Activated T-cell treated with anti-CD3 and anti-CD28 coated beads, Interleukin-2, amount 50 U/mL, for 72 hours (primary cell): ENCODE results near the gene UBE2F. TPM values are rescaled to one million over a fixed set of nuclear protein-coding genes. Genes with fewer than 3 reads are reported as not detected.

Experiments used
- ATAC-seq, 2 donors: fragments of 150-1000 bp; cut with Tn5 transposase; replicated peaks in 1 of 2; 2 replicates each; pipeline ENCODE4 v1.10.0; 2021; ENCODE audit warnings: moderate library complexity in 2 of 2, mild to moderate bottlenecking in 1 of 2
- DNase-seq, 2 donors: peaks; one replicate each; pipeline ENCODE4 v3.0.0; 2021 to 2022; ENCODE audit warnings: mixed read lengths in 1 of 2
- H3K27ac Mint-ChIP-seq: one replicate; pipeline ENCODE4 v1.8.0; 2022; ENCODE audit warnings: mild to moderate bottlenecking, moderate library complexity, mixed read lengths
- H3K27me3 Mint-ChIP-seq: one replicate; pipeline ENCODE4 v1.8.0; 2022; ENCODE audit warnings: low read depth, mixed read lengths
- H3K36me3 Mint-ChIP-seq, 2 donors: one replicate each; pipeline ENCODE4 v1.8.0; 2022; ENCODE audit warnings: mixed read lengths in 2 of 2, mild to moderate bottlenecking in 1 of 2; ENCODE audit not compliant: insufficient read depth in 2 of 2
- H3K4me1 Mint-ChIP-seq: one replicate; pipeline ENCODE4 v1.8.0; 2022; ENCODE audit warnings: low read depth, mixed read lengths
- H3K4me3 Mint-ChIP-seq, 2 donors: one replicate each; pipeline ENCODE4 v1.8.0; 2022; ENCODE audit warnings: mild to moderate bottlenecking in 2 of 2, mixed read lengths in 2 of 2, moderate library complexity in 2 of 2
- H3K9me3 Mint-ChIP-seq, 2 donors: one replicate each; pipeline ENCODE4 v1.8.0; 2022; ENCODE audit warnings: mixed read lengths in 2 of 2
- total RNA-seq, 2 donors: library from RNA; stranded (reverse); gene quantifications; one replicate each; pipeline ENCODE4 v1.2.3, GENCODE V29; 2022

The UBE2F gene
- total RNA-seq, 2 donors from 2014 or later, result 73.6 to 81.7 TPM

DNA sequence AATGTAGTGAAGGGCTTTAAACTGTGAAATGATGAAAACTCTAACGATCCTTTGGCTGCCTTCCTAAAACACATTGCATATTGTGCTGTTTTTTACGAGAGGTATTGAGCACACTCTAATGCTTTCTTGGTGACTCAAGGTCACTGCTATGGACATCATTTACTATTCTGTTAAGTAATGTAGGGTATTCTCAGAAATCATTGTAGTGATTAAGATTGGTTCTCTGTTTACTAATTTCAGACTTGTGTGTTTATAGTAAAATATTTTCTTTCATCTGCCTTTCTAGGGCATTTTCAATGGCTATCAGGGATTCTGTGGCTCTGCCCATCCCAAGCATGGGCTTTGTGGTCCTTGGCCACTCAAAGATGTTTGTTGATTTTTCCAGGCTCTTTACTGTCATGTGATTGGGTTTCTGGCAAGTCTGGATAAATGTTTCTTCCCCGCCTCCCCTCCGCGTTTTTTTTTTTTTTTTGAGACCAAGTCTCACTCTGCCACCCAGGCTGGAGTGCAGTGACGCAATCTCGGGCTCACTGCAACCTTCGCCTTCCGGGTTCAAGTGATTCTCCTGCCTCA is 29.3 kb downstream of the UBE2F start:
- no peak for DNase-seq
- peak overlapping the region; percentile 87 for H3K27ac Mint-ChIP-seq
- H3K27me3 Mint-ChIP-seq, result no peaks in the 10 kb centered on the region
- H3K36me3 Mint-ChIP-seq, result peaks cover 2 to 29% of the 10 kb centered on the region in 2 donors
- H3K4me1 Mint-ChIP-seq, result peaks cover 59% of the 10 kb centered on the region
- ATAC-seq, result peak in 1 of 2 donors; percentile 48
- no peaks in the 10 kb centered on the region for H3K9me3 Mint-ChIP-seq
- H3K4me3 Mint-ChIP-seq, result peak overlapping the region; percentile 17 to 37

- Mint-ChIP-seq H3K27me3 (no peaks in the 10 kb centered on the region), H3K36me3 (peaks cover 2 to 33% of the 10 kb centered on the region in 2 donors), H3K4me3 (peak overlapping the region; percentile 57 to 90), H3K4me1 (peaks cover 69% of the 10 kb centered on the region), H3K27ac (peak overlapping the region; percentile 99), H3K9me3 (no peaks in the 10 kb centered on the region)
- no peak for DNase-seq
- no peak for ATAC-seq
Observed at GRCh38 chr2:237997521-237997920, 30.7 kb downstream of the UBE2F start.

DNA sequence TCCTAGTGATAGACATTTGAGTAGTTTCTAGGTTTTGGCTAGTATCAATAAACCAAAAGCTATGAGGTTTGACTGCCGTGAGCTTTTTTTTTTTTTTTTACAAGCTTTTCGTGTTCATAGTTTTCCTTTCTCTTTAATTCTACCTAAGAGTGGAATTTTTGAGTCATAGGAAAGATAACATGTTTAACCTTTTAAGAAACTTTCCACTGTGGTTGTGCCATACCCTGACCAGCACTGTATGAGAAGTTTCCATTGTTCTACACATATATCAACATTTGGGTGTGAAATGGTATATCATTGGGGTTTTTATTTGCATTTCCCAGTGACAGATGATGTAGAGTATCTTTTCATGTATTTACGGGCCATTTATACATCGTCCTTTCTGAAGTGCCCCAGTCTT is 31.7 kb downstream of the UBE2F start:
- Mint-ChIP-seq H3K27me3 (no peaks in the 10 kb centered on the region), H3K27ac (peak overlapping the region; percentile 100), H3K9me3 (no peaks in the 10 kb centered on the region), H3K36me3 (peaks cover 5 to 33% of the 10 kb centered on the region in 2 donors), H3K4me1 (peaks cover 79% of the 10 kb centered on the region), H3K4me3 (peak overlapping the region; percentile 56 to 87)
- DNase-seq, result peak; percentile 39 to 54
- peak; percentile 96 to 98 for ATAC-seq

- peak overlapping the region; percentile 68 to 71 for H3K4me3 Mint-ChIP-seq
- no peaks in the 10 kb centered on the region for H3K9me3 Mint-ChIP-seq
- peaks cover 10 to 35% of the 10 kb centered on the region in 2 donors for H3K36me3 Mint-ChIP-seq
- H3K27me3 Mint-ChIP-seq, result no peaks in the 10 kb centered on the region
- DNase-seq, result peak; percentile 43 to 45
- peak overlapping the region; percentile 85 for H3K27ac Mint-ChIP-seq
- peak; percentile 77 to 79 for ATAC-seq
- peaks cover 92% of the 10 kb centered on the region for H3K4me1 Mint-ChIP-seq
Observed at GRCh38 chr2:238003234-238004031, 36.6 kb downstream of the UBE2F start.

GRCh38 chr2:238004077-238004830 is 37.4 kb downstream of the UBE2F start:
- DNase-seq (no peak), ATAC-seq (peak; percentile 60 to 64)
- peaks cover 92% of the 10 kb centered on the region for H3K4me1 Mint-ChIP-seq
- no peaks in the 10 kb centered on the region for H3K9me3 Mint-ChIP-seq
- H3K4me3 Mint-ChIP-seq, result peak overlapping the region; percentile 68 to 71
- H3K27ac Mint-ChIP-seq, result peak overlapping the region; percentile 85
- no peaks in the 10 kb centered on the region for H3K27me3 Mint-ChIP-seq
- peaks cover 7 to 35% of the 10 kb centered on the region in 2 donors for H3K36me3 Mint-ChIP-seq

DNA sequence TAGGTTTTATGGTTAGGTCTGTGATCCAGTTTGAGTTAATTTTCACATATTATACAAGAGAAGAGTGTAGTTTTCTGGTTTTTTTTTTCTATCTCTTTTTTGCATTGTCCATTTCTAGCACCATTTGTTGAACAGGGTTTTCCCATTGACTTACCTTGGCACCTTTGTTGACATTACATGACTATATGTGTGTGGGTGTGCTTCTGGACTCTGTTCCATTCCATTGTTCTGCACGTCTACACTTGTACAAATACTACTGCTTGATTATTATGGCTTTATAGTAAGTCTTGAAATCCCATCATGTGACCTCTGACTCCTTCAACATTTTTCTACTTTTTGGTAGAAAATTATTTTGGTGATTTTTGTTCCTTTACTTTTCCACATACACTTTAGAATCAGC is 38.7 kb downstream of the UBE2F start:
- H3K4me3 Mint-ChIP-seq, result peak overlapping the region in 1 of 2 donors; percentile 15
- H3K27me3 Mint-ChIP-seq, result no peaks in the 10 kb centered on the region
- peaks cover 10 to 27% of the 10 kb centered on the region in 2 donors for H3K36me3 Mint-ChIP-seq
- no peaks in the 10 kb centered on the region for H3K9me3 Mint-ChIP-seq
- peaks cover 90% of the 10 kb centered on the region for H3K4me1 Mint-ChIP-seq
- DNase-seq (no peak), ATAC-seq (no peak)
- no peak overlapping the region for H3K27ac Mint-ChIP-seq

DNA sequence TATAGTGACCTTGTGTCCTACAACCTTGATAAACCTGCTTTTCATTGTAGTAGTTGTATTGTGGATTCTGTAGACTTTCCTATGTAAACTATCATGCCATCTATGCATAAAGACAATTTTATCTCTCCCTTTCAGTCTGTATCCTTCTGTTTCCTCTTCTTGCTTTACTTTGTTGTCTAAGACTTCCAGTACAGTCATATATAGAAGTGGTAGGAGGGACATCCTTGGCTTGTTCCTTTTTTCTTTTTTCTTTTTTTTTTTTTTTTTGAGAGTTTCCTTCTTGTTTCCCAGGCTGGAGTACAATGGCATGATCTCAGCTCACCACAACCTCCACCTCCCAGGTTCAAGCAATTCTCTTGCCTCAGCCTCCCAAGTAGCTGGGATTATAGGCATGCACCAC is 39.7 kb downstream of the UBE2F start:
- Mint-ChIP-seq H3K4me3 (peak overlapping the region in 1 of 2 donors; percentile 8), H3K27me3 (no peaks in the 10 kb centered on the region), H3K27ac (no peak overlapping the region), H3K9me3 (no peaks in the 10 kb centered on the region), H3K36me3 (peaks cover 16 to 25% of the 10 kb centered on the region in 2 donors), H3K4me1 (peaks cover 90% of the 10 kb centered on the region)
- ATAC-seq (no peak), DNase-seq (no peak)

- no peak for ATAC-seq
- peaks cover 18 to 27% of the 10 kb centered on the region in 2 donors for H3K36me3 Mint-ChIP-seq
- no peak for DNase-seq
- no peaks in the 10 kb centered on the region for H3K9me3 Mint-ChIP-seq
- H3K27me3 Mint-ChIP-seq, result no peaks in the 10 kb centered on the region
- H3K27ac Mint-ChIP-seq, result no peak overlapping the region
- H3K4me3 Mint-ChIP-seq, result no peak overlapping the region
- H3K4me1 Mint-ChIP-seq, result peaks cover 80% of the 10 kb centered on the region
Observed at GRCh38 chr2:238007924-238008323, 41.1 kb downstream of the UBE2F start.

DNA sequence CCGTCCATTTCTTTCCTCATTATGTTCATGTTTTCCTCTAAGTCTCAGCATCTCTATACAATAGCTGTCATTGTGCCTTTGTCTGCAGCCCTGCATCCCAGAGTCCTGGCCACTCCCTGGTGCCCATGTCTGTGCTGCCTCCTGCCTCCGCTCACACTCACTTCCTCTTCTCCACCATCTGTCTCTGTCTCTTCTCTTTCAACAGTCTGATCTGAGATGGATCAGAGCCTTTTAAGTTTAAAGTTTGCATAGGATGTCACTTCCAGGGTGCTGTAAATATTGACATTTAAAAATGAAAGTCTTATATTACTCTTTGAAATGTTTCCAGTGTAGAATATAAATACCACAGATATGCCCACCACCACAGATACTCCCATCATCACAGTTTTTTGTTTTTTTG is 42.7 kb downstream of the UBE2F start:
- ATAC-seq, result peak; percentile 65 to 66
- Mint-ChIP-seq H3K9me3 (no peaks in the 10 kb centered on the region), H3K27me3 (no peaks in the 10 kb centered on the region), H3K36me3 (peaks cover 15 to 28% of the 10 kb centered on the region in 2 donors), H3K27ac (peak overlapping the region; percentile 57), H3K4me1 (peaks cover 69% of the 10 kb centered on the region), H3K4me3 (peak overlapping the region; percentile 56 to 78)
- no peak for DNase-seq

DNA sequence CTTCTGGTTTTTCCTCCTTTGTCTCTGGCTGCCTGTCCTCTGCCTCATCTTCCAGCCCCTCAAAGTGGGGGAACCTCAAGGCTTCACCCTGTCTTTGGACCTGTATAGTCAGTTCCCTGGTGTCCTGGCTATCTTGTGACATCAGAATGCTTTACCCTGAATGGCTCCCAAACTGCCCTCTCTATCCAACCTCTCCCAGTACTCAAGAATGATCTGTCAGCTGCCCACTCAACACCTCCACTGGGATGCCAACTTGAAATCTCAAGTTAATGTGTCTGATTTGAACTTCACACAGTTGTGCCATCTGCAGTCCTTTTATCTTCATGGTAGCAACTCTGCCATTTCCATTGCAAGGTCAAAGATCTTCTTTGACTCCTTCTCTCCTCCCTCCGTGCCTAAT is 43.8 kb downstream of the UBE2F start:
- peaks cover 14 to 26% of the 10 kb centered on the region in 2 donors for H3K36me3 Mint-ChIP-seq
- no peaks in the 10 kb centered on the region for H3K27me3 Mint-ChIP-seq
- H3K9me3 Mint-ChIP-seq, result no peaks in the 10 kb centered on the region
- no peak for DNase-seq
- no peak overlapping the region for H3K27ac Mint-ChIP-seq
- no peak for ATAC-seq
- peaks cover 59% of the 10 kb centered on the region for H3K4me1 Mint-ChIP-seq
- no peak overlapping the region for H3K4me3 Mint-ChIP-seq

DNA sequence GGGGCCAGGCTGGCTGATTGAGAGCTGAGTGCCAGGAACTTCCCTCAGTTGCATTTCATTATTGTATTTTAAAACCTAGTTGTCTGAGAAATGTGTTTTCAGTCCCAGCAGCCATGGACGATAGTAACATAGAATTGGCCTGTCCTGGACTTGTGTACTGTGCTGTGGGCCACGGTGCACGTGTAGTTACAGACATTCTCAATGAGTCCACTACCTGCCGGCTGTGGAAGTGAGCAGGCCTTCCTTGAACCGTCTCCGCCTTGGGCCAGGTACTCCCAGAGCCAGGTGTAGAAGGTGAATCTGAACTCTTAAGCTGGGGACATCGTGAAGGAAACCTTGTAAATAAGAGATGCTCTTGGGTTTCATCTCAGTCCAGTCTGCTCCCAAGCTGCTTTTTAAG is 47.0 kb downstream of the UBE2F start:
- Mint-ChIP-seq H3K27ac (peak overlapping the region; percentile 75), H3K4me1 (peaks cover 30% of the 10 kb centered on the region), H3K9me3 (no peaks in the 10 kb centered on the region), H3K36me3 (peaks cover 14 to 17% of the 10 kb centered on the region in 2 donors), H3K27me3 (no peaks in the 10 kb centered on the region), H3K4me3 (no peak overlapping the region)
- no peak for DNase-seq
- no peak for ATAC-seq

DNA sequence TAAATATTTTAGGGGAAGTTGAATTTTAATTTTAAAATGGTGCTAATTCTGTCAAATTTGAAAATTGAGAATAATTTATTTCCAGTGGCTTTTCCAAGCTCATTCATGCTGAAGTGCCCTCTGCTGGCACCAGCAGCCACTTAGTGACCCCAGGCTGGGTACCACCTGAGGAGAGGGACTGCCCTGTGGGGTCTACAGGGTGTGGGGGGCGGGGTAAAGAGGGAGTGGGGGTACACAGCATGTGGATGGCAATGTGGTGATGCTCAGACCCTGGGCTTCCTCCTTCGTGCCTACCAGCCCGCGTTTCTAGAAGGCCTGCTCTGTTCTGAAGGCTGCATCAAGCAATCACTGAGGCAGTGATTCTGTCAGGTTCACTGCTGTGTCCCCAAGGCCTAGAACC is 48.9 kb downstream of the UBE2F start:
- no peak overlapping the region for H3K4me3 Mint-ChIP-seq
- H3K9me3 Mint-ChIP-seq, result no peaks in the 10 kb centered on the region
- peaks cover 13% of the 10 kb centered on the region for H3K4me1 Mint-ChIP-seq
- no peaks in the 10 kb centered on the region for H3K27me3 Mint-ChIP-seq
- ATAC-seq (no peak), DNase-seq (no peak)
- peaks cover 10 to 15% of the 10 kb centered on the region in 2 donors for H3K36me3 Mint-ChIP-seq
- H3K27ac Mint-ChIP-seq, result peak overlapping the region; percentile 48

- H3K27me3 Mint-ChIP-seq, result no peaks in the 10 kb centered on the region
- no peak for ATAC-seq
Observed at GRCh38 chr2:238016526-238016925, 49.7 kb downstream of the UBE2F start.

More at GRCh38 chr2:238016526-238016925, 49.7 kb downstream of the UBE2F start:
- Mint-ChIP-seq H3K4me1 (peaks cover 5% of the 10 kb centered on the region), H3K9me3 (no peaks in the 10 kb centered on the region), H3K36me3 (peaks cover 5 to 14% of the 10 kb centered on the region in 2 donors), H3K27ac (peak overlapping the region; percentile 12), H3K4me3 (no peak overlapping the region)
- no peak for DNase-seq
